Motor neuron (in vitro differentiated cells): ENCODE data around the gene HTR5A. TPM values are rescaled to one million over a fixed set of nuclear protein-coding genes. Genes with fewer than 3 reads are reported as not detected.

Source experiments
- ATAC-seq, 8 experiments: fragments of 200-7000 bp; cut with Tn5 transposase; replicated peaks in 6 of 8; 2 replicates each; pipeline ENCODE4 v1.8.0; 2021; ENCODE audit warnings: mild to moderate bottlenecking in 8 of 8, moderate library complexity in 8 of 8
- H3K27ac ChIP-seq, 2 donors: fragments of 250-450 bp; sonication (Bioruptor Pico); 2 replicates each; pipeline ENCODE4 v1.9.0; 2021; ENCODE audit warnings: antibody characterized with exemption in 2 of 2, mild to moderate bottlenecking in 2 of 2, moderate library complexity in 1 of 2
- H3K4me1 ChIP-seq, 2 donors: fragments of 250-450 bp; sonication (Bioruptor Pico); replicated peaks in 1 of 2; 2 replicates each; pipeline ENCODE4 v1.6.1; 2021; ENCODE audit warnings: antibody characterized with exemption in 2 of 2, mild to moderate bottlenecking in 2 of 2, moderate library complexity in 1 of 2
- H3K4me3 ChIP-seq, 5 donors: fragments of 250-450 bp; sonication (Bioruptor Pico); 2 replicates each; pipeline ENCODE4 v1.9.0; 2021; ENCODE audit warnings: antibody characterized with exemption in 5 of 5, mild to moderate bottlenecking in 5 of 5, moderate library complexity in 4 of 5
- WGBS, 10 experiments: fragments of 450-650 bp; shearing (Covaris generic); methylation state at CpG; one replicate each; pipeline ENCODE4 v1.0.0; 2022; 5-methylcytosine and 5-hydroxymethylcytosine counted together
- in situ Hi-C, 9 experiments: fragments of 400-800 bp; cut with MboI; loops; one replicate each; pipeline ENCODE4 v1.15.0; 2021; ENCODE audit warnings: low sequenced_read_pairs in 9 of 9, low pct_unique_long_range_greater_than_20kb in 2 of 9; ENCODE audit not compliant: unreplicated experiment in 9 of 9
- total RNA-seq, 8 experiments: library from RNA; unstranded; fragments of 300-600 nt; gene quantifications; 2 replicates each; pipeline versions ENCODE4 v1.2.3 to v1.2.4, GENCODE V29; 2022

HTR5A gene
- total RNA-seq, 8 experiments from 2014 or later, result 0.04 to 0.57 (median 0.09) TPM; not detected in 3

DNA sequence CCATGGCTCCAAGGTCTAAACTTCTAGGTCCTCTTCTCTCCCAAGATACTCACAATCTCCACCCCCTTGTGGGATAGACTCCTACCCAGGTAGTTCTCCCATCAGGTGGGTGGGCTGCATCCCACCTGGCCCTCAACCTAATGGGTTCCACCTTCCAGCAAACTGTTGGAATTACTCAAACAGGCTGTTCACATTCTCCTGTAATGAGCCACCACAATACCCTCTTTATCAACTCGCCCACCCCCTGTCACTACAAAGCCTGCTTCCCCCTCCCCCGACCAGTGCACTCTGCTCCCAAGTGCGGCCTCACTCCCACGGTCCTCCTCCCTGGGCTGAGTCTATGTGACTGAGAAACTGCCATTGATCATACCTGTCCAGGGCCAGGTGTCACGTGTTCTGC is 10.4 kb upstream of the HTR5A start:
- no peak for ATAC-seq
- in situ Hi-C loops, result no loop called here

DNA sequence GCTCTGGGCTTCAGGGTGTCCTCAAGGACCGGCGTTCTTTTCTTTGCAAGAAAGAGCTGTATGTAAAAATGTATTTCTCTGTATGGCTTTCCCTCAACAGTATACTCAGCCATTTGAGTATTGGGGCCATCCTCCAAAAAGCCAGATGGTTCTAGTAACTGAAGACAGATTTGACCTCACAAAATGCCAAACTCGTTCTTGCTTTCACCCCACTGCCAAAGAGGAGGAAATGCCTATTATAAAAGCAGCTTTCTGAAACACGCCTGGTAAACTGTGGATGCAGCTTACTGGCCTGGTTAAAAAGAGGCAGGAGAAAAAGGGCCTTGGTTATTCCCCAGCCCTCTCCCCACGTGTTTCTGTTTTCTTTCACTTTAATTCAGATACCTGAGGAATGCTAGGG is 7.7 kb upstream of the HTR5A start:
- Histone ChIP-seq H3K4me3 (no peak overlapping the region), H3K4me1 (no peaks in the 10 kb centered on the region), H3K27ac (no peak overlapping the region)
- WGBS, 10 experiments, result 0 to 41% (median 19%) methylated on average over 1 to 5 of the region's 5 CpGs; no CpG with 5 or more reads in 2 of the 10 experiments
- in situ Hi-C loops, result no loop called here
- ATAC-seq, result no peak

More for the DNA sequence above, 10.4 kb upstream of the HTR5A start:
- WGBS, 10 experiments, result 0% methylated on average over 2 of the region's 5 CpGs; no CpG with 5 or more reads in 9 of the 10 experiments
- Histone ChIP-seq H3K4me3 (no peak overlapping the region), H3K27ac (no peak overlapping the region), H3K4me1 (no peaks in the 10 kb centered on the region)

DNA sequence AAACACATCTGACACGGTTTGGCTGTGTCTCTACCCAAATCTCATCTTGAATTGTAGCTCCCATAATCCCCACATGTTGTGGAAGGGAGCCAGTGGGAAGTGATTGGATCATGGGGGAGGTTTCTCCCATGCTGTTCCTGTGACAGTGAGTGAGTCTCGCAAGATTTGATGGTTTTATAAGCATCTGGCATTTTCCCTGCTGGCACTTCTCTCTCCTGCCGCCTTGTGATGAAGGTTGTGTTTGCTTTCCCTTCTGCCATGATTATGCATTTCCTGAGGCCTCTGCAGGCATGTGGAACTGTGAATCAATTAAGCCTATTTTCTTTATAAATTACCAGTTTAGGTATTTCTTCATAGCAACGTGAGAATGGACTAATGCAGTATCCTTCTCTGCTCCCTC is 5.9 kb upstream of the HTR5A start:
- no peak overlapping the region for H3K4me3 ChIP-seq
- H3K4me1 ChIP-seq, result no peaks in the 10 kb centered on the region
- ATAC-seq, result no peak
- WGBS, 10 experiments, result 0 to 80% (median 60%) methylated on average over 1 to 4 of the region's 4 CpGs; no CpG with 5 or more reads in 3 of the 10 experiments
- no peak overlapping the region for H3K27ac ChIP-seq
- in situ Hi-C loops, result no loop called here

DNA sequence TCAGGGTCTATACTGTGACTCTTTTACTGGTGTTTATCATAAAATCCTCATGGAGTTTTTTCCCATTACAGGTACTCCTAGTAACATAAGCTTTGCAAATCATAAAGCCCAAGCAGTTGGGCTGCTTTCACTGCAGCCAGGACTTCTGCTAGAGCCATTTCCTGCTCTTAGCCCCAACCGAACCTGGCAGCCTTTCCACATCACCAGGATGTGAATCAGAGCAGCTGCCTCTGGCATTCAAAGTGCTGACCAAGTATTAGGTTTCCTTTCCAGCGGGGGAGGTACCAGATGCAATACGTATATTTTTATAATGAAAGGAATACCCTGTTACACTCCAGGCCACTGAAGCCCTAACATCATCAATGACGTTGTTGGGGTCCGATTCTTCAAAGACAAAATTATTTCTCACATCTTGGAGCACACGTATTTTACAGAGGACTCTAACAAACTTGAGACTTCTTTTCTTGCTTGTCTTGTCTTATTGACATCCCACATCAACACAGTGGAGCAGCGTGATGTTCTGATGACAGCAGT is 3.6 kb upstream of the HTR5A start:
- no peak for ATAC-seq
- in situ Hi-C loops, result no loop called here
- Histone ChIP-seq H3K27ac (no peak overlapping the region), H3K4me1 (no peaks in the 10 kb centered on the region), H3K4me3 (no peak overlapping the region)
- 0 to 63% (median 35%) methylated on average over 1 to 5 of the region's 7 CpGs; no CpG with 5 or more reads in 1 of the 10 experiments for WGBS, 10 experiments

DNA sequence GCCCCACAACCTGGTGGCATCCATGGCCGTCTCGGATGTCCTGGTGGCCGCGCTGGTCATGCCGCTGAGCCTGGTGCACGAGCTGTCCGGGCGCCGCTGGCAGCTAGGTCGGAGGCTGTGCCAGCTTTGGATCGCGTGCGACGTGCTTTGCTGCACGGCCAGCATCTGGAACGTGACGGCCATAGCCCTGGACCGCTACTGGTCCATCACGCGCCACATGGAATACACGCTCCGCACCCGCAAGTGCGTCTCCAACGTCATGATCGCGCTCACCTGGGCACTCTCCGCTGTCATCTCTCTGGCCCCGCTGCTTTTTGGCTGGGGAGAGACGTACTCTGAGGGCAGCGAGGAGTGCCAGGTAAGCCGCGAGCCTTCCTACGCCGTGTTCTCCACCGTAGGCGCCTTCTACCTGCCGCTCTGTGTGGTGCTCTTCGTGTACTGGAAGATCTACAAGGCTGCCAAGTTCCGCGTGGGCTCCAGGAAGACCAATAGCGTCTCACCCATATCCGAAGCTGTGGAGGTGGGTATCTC is 1.1 kb downstream of the HTR5A start:
- in situ Hi-C loops, result no loop called here
- no peak for ATAC-seq
- H3K4me3 ChIP-seq, result peak overlapping the region in 2 of 5 donors; percentile 32 to 39

DNA sequence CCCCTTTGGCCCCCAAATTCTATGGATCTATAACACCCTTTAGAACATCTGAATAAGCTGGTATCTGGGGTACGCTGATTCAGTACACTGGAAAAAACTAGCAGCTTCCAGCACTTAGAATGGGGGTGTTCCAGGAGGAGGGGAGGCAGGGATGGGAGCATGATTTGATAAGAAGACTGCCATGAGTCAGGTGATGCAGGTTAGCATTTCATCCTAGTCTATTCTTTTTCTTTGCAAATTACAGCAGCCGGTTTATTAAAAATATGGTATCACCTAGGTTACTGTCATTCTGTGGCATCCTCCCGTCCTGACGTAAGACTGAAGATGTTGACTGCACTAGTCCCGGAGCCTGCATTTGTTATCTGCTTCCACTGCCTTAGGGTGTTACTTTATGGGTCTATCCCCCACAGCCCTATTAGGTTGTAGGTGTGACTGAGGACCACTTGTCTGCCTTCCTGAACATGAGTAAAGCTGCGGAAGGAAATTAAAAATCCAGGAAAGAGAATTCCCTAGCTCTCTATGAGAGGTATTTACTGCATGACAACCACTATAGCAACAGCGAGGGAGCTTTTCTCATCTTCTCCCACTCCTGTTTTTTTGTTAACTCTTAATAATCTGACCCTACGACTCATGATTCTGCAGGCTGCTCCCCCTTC is 1.9 kb downstream of the HTR5A start:
- no peak for ATAC-seq
- 18 to 77% (median 54%) methylated on average over 3 to 8 of the region's 8 CpGs; no CpG with 5 or more reads in 2 of the 10 experiments for WGBS, 10 experiments
- in situ Hi-C loops, result no loop called here

More for the DNA sequence above, 1.1 kb downstream of the HTR5A start:
- 0 to 78% (median 17%) methylated on average over 2 to 27 of the region's 43 CpGs; no CpG with 5 or more reads in 3 of the 10 experiments for WGBS, 10 experiments
- Histone ChIP-seq H3K27ac (no peak overlapping the region), H3K4me1 (no peaks in the 10 kb centered on the region)

DNA sequence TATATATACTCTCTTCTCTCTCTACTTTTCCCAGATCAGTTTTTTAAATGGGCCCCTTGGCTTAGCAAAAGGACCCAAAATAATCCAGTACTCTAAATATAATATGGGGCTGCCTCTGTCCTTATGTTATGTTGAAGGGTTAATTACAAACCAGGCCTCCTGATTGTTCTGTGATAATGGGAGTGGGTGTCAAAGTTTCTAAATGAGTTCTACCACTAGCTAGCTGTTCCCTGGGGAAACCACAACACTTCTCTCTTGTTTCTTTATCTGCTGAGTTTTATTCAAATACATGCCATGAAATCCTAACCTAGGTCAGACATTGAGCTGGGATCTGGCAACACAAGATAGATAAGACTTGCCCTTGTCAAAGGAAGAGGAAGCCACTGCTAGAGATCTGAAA is 3.8 kb downstream of the HTR5A start:
- no peak overlapping the region for H3K4me3 ChIP-seq
- in situ Hi-C loops, result no loop called here
- ATAC-seq, result no peak
- H3K27ac ChIP-seq, result no peak overlapping the region
- no peaks in the 10 kb centered on the region for H3K4me1 ChIP-seq

More for the DNA sequence above, 1.9 kb downstream of the HTR5A start:
- Histone ChIP-seq H3K4me1 (no peaks in the 10 kb centered on the region), H3K4me3 (no peak overlapping the region), H3K27ac (no peak overlapping the region)

DNA sequence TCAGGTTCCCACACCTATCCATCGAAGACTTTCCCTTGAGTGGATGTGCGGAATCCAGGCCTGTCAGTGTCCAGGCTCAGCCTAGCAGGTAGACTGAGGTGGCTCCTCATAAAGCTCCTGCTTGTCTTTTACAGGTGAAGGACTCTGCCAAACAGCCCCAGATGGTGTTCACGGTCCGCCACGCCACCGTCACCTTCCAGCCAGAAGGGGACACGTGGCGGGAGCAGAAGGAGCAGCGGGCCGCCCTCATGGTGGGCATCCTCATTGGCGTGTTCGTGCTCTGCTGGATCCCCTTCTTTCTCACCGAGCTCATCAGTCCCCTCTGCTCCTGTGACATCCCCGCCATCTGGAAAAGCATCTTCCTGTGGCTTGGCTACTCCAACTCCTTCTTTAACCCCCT is 13.9 kb downstream of the HTR5A start:
- Histone ChIP-seq H3K4me1 (no peaks in the 10 kb centered on the region), H3K4me3 (no peak overlapping the region), H3K27ac (no peak overlapping the region)
- WGBS, 10 experiments, result 0 to 98% (median 50%) methylated on average over 1 to 11 of the region's 14 CpGs; no CpG with 5 or more reads in 6 of the 10 experiments
- no peak for ATAC-seq
- in situ Hi-C loops, result no loop called here

DNA sequence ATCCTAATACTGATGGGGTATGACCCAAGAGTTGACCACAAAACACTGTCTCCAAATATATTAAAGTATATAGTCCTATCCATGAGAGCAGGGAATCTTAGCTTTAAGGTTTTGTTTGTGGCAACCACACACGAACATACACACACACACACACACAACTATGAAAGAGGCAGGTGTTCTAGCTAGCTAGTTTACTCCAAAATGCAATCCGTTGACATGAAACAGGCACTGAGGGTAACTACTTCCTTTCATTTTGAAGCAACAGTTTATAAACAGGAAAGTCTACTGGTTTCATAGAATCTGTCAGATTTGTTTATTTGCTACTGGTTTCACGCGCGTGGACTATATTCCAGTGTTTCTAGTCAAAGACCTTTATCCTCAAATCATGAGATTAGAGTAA is 14.8 kb downstream of the HTR5A start:
- ATAC-seq, result no peak
- 26 to 87% (median 67%) methylated on average over 1 to 5 of the region's 5 CpGs; no CpG with 5 or more reads in 3 of the 10 experiments for WGBS, 10 experiments
- Histone ChIP-seq H3K4me3 (no peak overlapping the region), H3K4me1 (no peaks in the 10 kb centered on the region), H3K27ac (no peak overlapping the region)
- in situ Hi-C loops, result no loop called here

DNA sequence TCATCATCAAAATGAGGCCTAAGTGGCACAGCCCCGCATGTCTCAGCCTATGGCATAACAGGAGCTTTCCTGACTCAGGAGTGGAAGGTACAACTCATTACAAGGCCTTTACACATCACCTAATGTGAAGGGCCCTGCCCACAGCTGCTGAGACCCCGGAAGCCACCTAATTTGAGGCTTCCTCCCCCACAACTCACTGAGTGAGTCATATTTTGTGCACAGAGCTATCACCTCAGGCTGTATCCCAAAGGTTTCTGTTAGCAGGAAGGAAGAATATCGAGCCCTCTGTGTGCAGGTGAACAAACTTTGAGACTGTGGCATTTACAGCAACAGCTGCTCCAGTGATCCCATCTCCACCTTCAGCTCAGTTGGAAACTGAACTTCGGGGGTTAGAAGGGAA is 20.6 kb downstream of the HTR5A start:
- ATAC-seq, result peak in 1 of 8 experiments; percentile 19
- Histone ChIP-seq H3K4me1 (no peaks in the 10 kb centered on the region), H3K27ac (no peak overlapping the region), H3K4me3 (no peak overlapping the region)
- in situ Hi-C loops, result no loop called here
- WGBS, 10 experiments, result 0 to 83% (median 40%) methylated on average over 1 to 3 of the region's 4 CpGs; no CpG with 5 or more reads in 5 of the 10 experiments

DNA sequence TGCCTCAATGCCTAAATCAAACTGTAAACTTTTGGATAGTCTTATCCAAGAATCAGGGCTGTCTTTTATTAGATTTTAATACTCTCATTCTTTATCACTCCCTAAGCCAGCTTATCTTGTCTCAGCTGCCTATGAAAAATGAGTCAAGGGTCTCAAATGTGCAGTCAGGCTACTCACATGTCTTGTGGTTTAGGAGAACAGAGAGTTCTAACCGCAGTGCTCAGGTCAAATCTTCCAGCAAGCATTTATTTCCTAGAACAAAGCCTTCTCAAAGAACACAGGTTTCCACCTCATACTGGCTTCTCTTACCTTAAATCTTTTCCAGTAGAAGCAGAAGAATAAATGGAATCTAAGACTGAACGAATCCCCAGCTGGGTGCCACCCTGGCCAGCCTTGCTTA is 23.5 kb downstream of the HTR5A start:
- no peak for ATAC-seq
- no peaks in the 10 kb centered on the region for H3K4me1 ChIP-seq
- in situ Hi-C loops, result no loop called here
- WGBS, 10 experiments, result 0 to 100% (median 28%) methylated on average over 1 to 2 of the region's 2 CpGs; no CpG with 5 or more reads in 3 of the 10 experiments
- H3K27ac ChIP-seq, result no peak overlapping the region
- no peak overlapping the region for H3K4me3 ChIP-seq

DNA sequence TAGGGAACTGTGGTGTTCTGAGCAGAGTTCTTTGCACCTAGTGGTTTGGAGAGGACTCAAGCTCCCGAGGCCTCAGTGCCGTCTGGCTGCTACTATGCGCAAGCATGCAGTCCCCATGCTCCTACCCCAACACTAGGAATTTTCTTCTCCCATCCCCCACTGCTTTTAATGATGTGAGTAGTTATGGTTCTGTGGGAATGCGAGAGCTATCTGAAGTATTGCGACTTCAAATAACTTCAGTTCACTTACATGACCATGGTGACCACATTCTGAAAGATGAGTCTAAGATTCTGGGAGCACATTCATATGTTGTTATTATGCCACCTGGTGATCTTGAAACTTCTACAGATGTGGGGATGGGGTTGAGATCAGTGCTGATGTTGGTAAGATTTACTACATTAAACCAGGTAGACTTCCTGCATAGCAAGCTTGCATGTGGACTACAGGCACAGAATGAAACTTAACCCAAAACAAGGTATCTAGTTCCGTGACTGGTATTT is 24.6 kb downstream of the HTR5A start:
- no peak overlapping the region for H3K4me3 ChIP-seq
- ATAC-seq, result no peak
- WGBS, 10 experiments, result 10 to 100% (median 73%) methylated on average over 1 to 6 of the region's 6 CpGs; no CpG with 5 or more reads in 2 of the 10 experiments
- in situ Hi-C loops, result no loop called here
- no peaks in the 10 kb centered on the region for H3K4me1 ChIP-seq
- H3K27ac ChIP-seq, result no peak overlapping the region

DNA sequence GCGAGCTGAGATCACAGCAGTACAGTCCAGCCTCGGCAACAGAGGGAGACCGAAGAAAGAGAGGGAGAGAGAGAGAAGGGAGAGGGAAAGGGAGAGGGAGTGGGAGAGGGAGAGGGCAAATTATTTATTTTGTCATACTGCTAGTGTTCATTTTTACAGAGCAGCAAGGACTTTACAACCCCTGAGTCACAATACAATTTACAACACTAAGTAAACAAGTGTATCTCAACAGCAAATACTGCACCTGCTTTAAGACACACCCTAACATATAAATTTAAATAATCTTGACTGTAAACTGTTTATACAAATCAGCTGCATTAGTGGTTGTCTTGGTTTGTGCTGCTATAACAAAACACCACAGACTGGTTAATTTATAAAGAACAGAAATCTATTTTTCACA is 27.2 kb downstream of the HTR5A start:
- ATAC-seq, result no peak
- Histone ChIP-seq H3K27ac (no peak overlapping the region), H3K4me1 (no peaks in the 10 kb centered on the region), H3K4me3 (no peak overlapping the region)
- in situ Hi-C loops, result no loop called here
- 72% methylated on average over 2 of the region's 3 CpGs; no CpG with 5 or more reads in 9 of the 10 experiments for WGBS, 10 experiments
